H1 (cell line): ENCODE measurements around the gene RWDD3. TPM values are rescaled to one million over a fixed set of nuclear protein-coding genes. Genes with fewer than 3 reads are reported as not detected.
A peak's percentile ranks its signal among the peaks of the same experiment; 100 is the strongest.

Experiments used
- CTCF ChIA-PET: fragments of 300-600 bp; sonication (Branson Sonifier 250); formaldehyde crosslinking; loops from one replicate; lab custom pipeline; 2021; ENCODE audit not compliant: partially characterized antibody; lab: Charles Lee
- POLR2A ChIA-PET: fragments of 300-600 bp; sonication (Branson Sonifier 250); formaldehyde crosslinking; loops from one replicate; lab custom pipeline; 2021; ENCODE audit warnings: inconsistent platforms; ENCODE audit not compliant: partially characterized antibody; lab: Charles Lee
- DNase-seq, 2 experiments: peaks; one replicate each; pipeline versions ENCODE4 v3.0.0 to v3.0.0-alpha.2; 2010 to 2022; ENCODE audit warnings: low spot score in 2 of 2, low read depth in 1 of 2, mixed read lengths in 1 of 2
- FAIRE-seq: peaks from 2 replicates; lab custom pipeline; 2011; peaks lifted over from hg19 to GRCh38; lab: Jason Lieb, UNC
- H2AFZ ChIP-seq: 2 replicates; pipeline ENCODE4 v1.8.1; 2012; ENCODE audit warnings: low read length, inconsistent platforms
- H2AK5ac ChIP-seq: 2 replicates; pipeline ENCODE4 v1.6.1; 2013; ENCODE audit warnings: low read depth, low read length
- H2BK120ac ChIP-seq: replicated peaks from 2 replicates; pipeline ENCODE3; 2013; ENCODE audit warnings: low read depth, low read length, inconsistent platforms
- H2BK12ac ChIP-seq: 2 replicates; pipeline ENCODE4 v1.6.1; 2013; ENCODE audit warnings: low read depth, low read length
- H2BK15ac ChIP-seq: 2 replicates; pipeline ENCODE4 v1.6.1; 2013; ENCODE audit warnings: low read length
- H2BK20ac ChIP-seq: 2 replicates; pipeline ENCODE4 v1.6.1; 2013; ENCODE audit warnings: low read length
- H2BK5ac ChIP-seq: 2 replicates; pipeline ENCODE4 v1.6.1; 2013; ENCODE audit warnings: low read depth, low read length
- H3K14ac ChIP-seq: 2 replicates; pipeline ENCODE4 v1.6.1; 2013; ENCODE audit warnings: inconsistent platforms; ENCODE audit not compliant: insufficient read length
- H3K18ac ChIP-seq: 2 replicates; pipeline ENCODE4 v1.6.1; 2013; ENCODE audit warnings: low read length; ENCODE audit errors: extremely low read depth
- H3K23ac ChIP-seq: 2 replicates; pipeline ENCODE4 v1.6.1; 2013; ENCODE audit warnings: inconsistent platforms; ENCODE audit not compliant: insufficient read length
- H3K23me2 ChIP-seq: 2 replicates; pipeline ENCODE4 v1.6.1; 2013; ENCODE audit warnings: low read depth, low read length
- H3K27ac ChIP-seq: 2 replicates; pipeline ENCODE4 v1.6.1; 2011; ENCODE audit warnings: low read depth, low read length, inconsistent platforms
- H3K27me3 ChIP-seq, 4 experiments: replicated peaks in 1 of 4; 1 replicate in 1 of 4; 2 replicates in 3 of 4; pipeline versions ENCODE4 v1.6.1 to v1.8.1; 2011 to 2013; ENCODE audit warnings: low read length in 3 of 4, mild to moderate bottlenecking in 3 of 4, inconsistent platforms in 2 of 4, mixed read lengths in 2 of 4, moderate library complexity in 1 of 4; ENCODE audit not compliant: control insufficient read depth in 3 of 4, insufficient read depth in 3 of 4; ENCODE audit errors: extremely low read depth in 1 of 4
- H3K36me3 ChIP-seq, 4 experiments: 2 replicates each; pipeline versions ENCODE4 v1.6.1 to v1.8.1; 2011 to 2013; ENCODE audit warnings: mild to moderate bottlenecking in 4 of 4, low read length in 3 of 4, moderate library complexity in 2 of 4, control low read depth in 1 of 4, inconsistent platforms in 1 of 4; ENCODE audit not compliant: insufficient read depth in 4 of 4, control insufficient read depth in 2 of 4
- H3K4ac ChIP-seq: replicated peaks from 2 replicates; pipeline ENCODE3; 2013; ENCODE audit warnings: low read length, low read depth, mixed read lengths, inconsistent platforms; ENCODE audit not compliant: insufficient read length
- H3K4me1 ChIP-seq, 4 experiments: replicated peaks in 1 of 4; 1 replicate in 1 of 4; 2 replicates in 3 of 4; pipeline versions ENCODE4 v1.6.1 to v1.8.1; 2011 to 2013; ENCODE audit warnings: low read length in 3 of 4, inconsistent platforms in 2 of 4, mixed read lengths in 1 of 4; ENCODE audit not compliant: insufficient read depth in 4 of 4, control insufficient read depth in 3 of 4
- H3K4me2 ChIP-seq, 2 experiments: 2 replicates each; pipeline versions ENCODE4 v1.6.1 to v1.8.1; 2011 to 2013; ENCODE audit warnings: low read depth in 2 of 2, low read length in 2 of 2, control low read depth in 1 of 2, inconsistent platforms in 1 of 2, mild to moderate bottlenecking in 1 of 2; ENCODE audit not compliant: insufficient read depth in 1 of 2
- H3K4me3 ChIP-seq, 4 experiments: fragments of 200-600, 300-600 bp in 1 of 4; sonication (generic), shearing (Covaris generic), sonication (Bioruptor Twin) in 1 of 4; 2 replicates each; pipeline versions ENCODE4 v1.5.1 to v1.8.1; 2011 to 2016; ENCODE audit warnings: low read length in 4 of 4, low read depth in 3 of 4, control low read depth in 2 of 4, inconsistent platforms in 2 of 4, mild to moderate bottlenecking in 2 of 4, mixed read lengths in 1 of 4, moderate library complexity in 1 of 4; ENCODE audit not compliant: insufficient read depth in 2 of 4; ENCODE audit errors: extremely low read depth in 1 of 4
- H3K56ac ChIP-seq: replicated peaks from 2 replicates; pipeline ENCODE3; 2013; ENCODE audit warnings: low read depth, mild to moderate bottlenecking, mixed read lengths, low read length, inconsistent platforms; ENCODE audit not compliant: insufficient read length
- H3K79me1 ChIP-seq: 2 replicates; pipeline ENCODE4 v1.6.1; 2013; ENCODE audit warnings: low read depth, low read length, control low read depth
- H3K79me2 ChIP-seq, 2 experiments: 2 replicates each; pipeline versions ENCODE4 v1.6.1 to v1.8.1; 2012 to 2013; ENCODE audit warnings: low read length in 2 of 2, mild to moderate bottlenecking in 2 of 2, inconsistent platforms in 1 of 2; ENCODE audit not compliant: insufficient read depth in 2 of 2, control insufficient read depth in 1 of 2
- H3K9ac ChIP-seq, 4 experiments: replicated peaks in 1 of 4; 1 replicate in 1 of 4; 2 replicates in 3 of 4; pipeline versions ENCODE4 v1.6.1 to v1.8.1; 2011 to 2013; ENCODE audit warnings: low read depth in 3 of 4, low read length in 3 of 4, control low read depth in 2 of 4, mild to moderate bottlenecking in 2 of 4, moderate library complexity in 2 of 4, inconsistent platforms in 1 of 4; ENCODE audit errors: extremely low read depth in 1 of 4
- H3K9me3 ChIP-seq, 2 experiments: 2 replicates each; pipeline versions ENCODE4 v1.6.1 to v1.8.1; 2012 to 2013; ENCODE audit warnings: mild to moderate bottlenecking in 2 of 2, moderate library complexity in 2 of 2, control low read depth in 1 of 2, inconsistent platforms in 1 of 2, low read depth in 1 of 2, low read length in 1 of 2, mixed read lengths in 1 of 2; ENCODE audit not compliant: insufficient read depth in 2 of 2
- H4K20me1 ChIP-seq, 2 experiments: replicated peaks in 1 of 2; 2 replicates each; pipeline versions ENCODE3 to v1.8.1; 2011 to 2013; ENCODE audit warnings: inconsistent platforms in 2 of 2, low read length in 2 of 2, mild to moderate bottlenecking in 1 of 2; ENCODE audit not compliant: insufficient read depth in 2 of 2, control insufficient read depth in 1 of 2
- H4K5ac ChIP-seq: 2 replicates; pipeline ENCODE4 v1.6.1; 2013; ENCODE audit warnings: low read length, low read depth, mixed read lengths, inconsistent platforms; ENCODE audit not compliant: insufficient read length
- H4K8ac ChIP-seq: 2 replicates; pipeline ENCODE4 v1.8.0; 2013; ENCODE audit warnings: mild to moderate bottlenecking, moderate library complexity, low read length, inconsistent platforms; ENCODE audit not compliant: insufficient read depth; ENCODE audit errors: extremely low read depth
- H4K91ac ChIP-seq: replicated peaks from 2 replicates; pipeline ENCODE3; 2013; ENCODE audit warnings: low read length, mixed read lengths, inconsistent platforms; ENCODE audit not compliant: insufficient read length
- GTF2F1 ChIP-seq: IDR thresholded peaks from 2 replicates; pipeline ENCODE4 v1.6.1; 2012; ENCODE audit warnings: low read depth, low read length, improper control_type of control experiment, borderline replicate concordance
- POU5F1 ChIP-seq: IDR thresholded peaks from 2 replicates; pipeline ENCODE4 v1.6.1; 2011; ENCODE audit warnings: low read depth, mild to moderate bottlenecking, low read length, moderate library complexity
- WGBS, 2 experiments: shearing (Covaris generic) in 1 of 2; methylation state at CpG; one replicate each; pipeline versions ENCODE4 v1.1.6 to v1.1.7; 2013 to 2015; ENCODE audit warnings: low lambda C conversion rate in 2 of 2, mixed read lengths in 2 of 2, inconsistent platforms in 1 of 2, low coverage in 1 of 2, missing lambda C conversion rate in 1 of 2; ENCODE audit not compliant: insufficient replicate concordance in 2 of 2, insufficient coverage in 1 of 2, insufficient read length in 1 of 2; ENCODE audit errors: extremely low coverage in 1 of 2, missing lambda C conversion rate in 1 of 2; 5-methylcytosine and 5-hydroxymethylcytosine counted together
- polyA plus RNA-seq, 7 experiments: library from polyadenylated mRNA; depleted of rRNA in 3 of 7; stranded (reverse) in 5 of 7; unstranded in 2 of 7; fragments of >200 nt in 5 of 7; fragments of 200-250 nt in 2 of 7; gene quantifications; 1 replicate in 5 of 7; 2 replicates in 1 of 7; 4 replicates in 1 of 7; pipeline versions ENCODE4 v1.2.1 to v1.2.3, GENCODE V29; 2011 to 2013; ENCODE audit warnings: missing spikeins in 2 of 7, mixed read lengths in 2 of 7
- total RNA-seq: library from RNA; stranded (reverse); fragmentation: NEBNext Ultra II Directional; extraction: Animal tissue kit (Norgen Biotek cat#: 25700); gene quantifications from 2 replicates; pipeline ENCODE4 v1.2.1, GENCODE V29; 2021

The RWDD3 gene
- total and polyA plus RNA-seq, 2 of the 8 experiments (the other 6 are each of a cell fraction or from before 2014, with no cell fraction given), result 7.9 to 14.5 TPM

GRCh38 chr1:95282518-95282895 is 48.5 kb downstream of the RWDD3 start:
- Histone ChIP-seq H3K27ac (no peak overlapping the region), H3K79me1 (no peaks in the 10 kb centered on the region), H3K4ac (no peak overlapping the region), H3K56ac (no peak overlapping the region), H2AK5ac (no peak overlapping the region), H4K5ac (peak overlapping the region; percentile 12), H3K14ac (no peak overlapping the region), H2AFZ (no peak overlapping the region), H3K23me2 (no peaks in the 10 kb centered on the region), H3K9ac (no peak overlapping the region), H3K27me3 (peaks cover 0 to 1% (median 0%) of the 10 kb centered on the region in 4 experiments; a peak in 1 of 7 replicates), H3K18ac (no peak overlapping the region), H3K4me1 (peaks cover 0 to 4% (median 0%) of the 10 kb centered on the region in 4 experiments; a peak in 1 of 7 replicates), H3K4me3 (no peak overlapping the region), H2BK20ac (no peak overlapping the region), H3K4me2 (no peak overlapping the region), H4K8ac (no peak overlapping the region), H3K23ac (no peak overlapping the region), H2BK120ac (no peak overlapping the region), H3K36me3 (no peaks in the 10 kb centered on the region), H2BK5ac (no peak overlapping the region), H3K79me2 (no peaks in the 10 kb centered on the region), H3K9me3 (no peaks in the 10 kb centered on the region), H2BK12ac (no peak overlapping the region), H4K91ac (no peak overlapping the region), H4K20me1 (no peaks in the 10 kb centered on the region), H2BK15ac (no peak overlapping the region)
- POLR2A ChIA-PET, result no interaction called here
- CTCF ChIA-PET, result interaction anchor here (1.3 kb wide), 1 partner anchor 49 kb away, joined by 4 read pairs; the partner anchor contains the start of gene RWDD3
- DNase-seq (no peak), FAIRE-seq (no peak)
- 56% methylated on average over 1 of the region's 1 CpG; no CpG with 5 or more reads in 1 of the 2 experiments for WGBS, 2 experiments
- TF ChIP-seq POU5F1 (no peak), GTF2F1 (no peak)
